Measurements from ENCODE around the gene PRKAG1.

GRCh38 chr12:48990552-48990951 lies 28.0 kb downstream of the PRKAG1 start:
- TF ChIP-seq, protein P1, sequence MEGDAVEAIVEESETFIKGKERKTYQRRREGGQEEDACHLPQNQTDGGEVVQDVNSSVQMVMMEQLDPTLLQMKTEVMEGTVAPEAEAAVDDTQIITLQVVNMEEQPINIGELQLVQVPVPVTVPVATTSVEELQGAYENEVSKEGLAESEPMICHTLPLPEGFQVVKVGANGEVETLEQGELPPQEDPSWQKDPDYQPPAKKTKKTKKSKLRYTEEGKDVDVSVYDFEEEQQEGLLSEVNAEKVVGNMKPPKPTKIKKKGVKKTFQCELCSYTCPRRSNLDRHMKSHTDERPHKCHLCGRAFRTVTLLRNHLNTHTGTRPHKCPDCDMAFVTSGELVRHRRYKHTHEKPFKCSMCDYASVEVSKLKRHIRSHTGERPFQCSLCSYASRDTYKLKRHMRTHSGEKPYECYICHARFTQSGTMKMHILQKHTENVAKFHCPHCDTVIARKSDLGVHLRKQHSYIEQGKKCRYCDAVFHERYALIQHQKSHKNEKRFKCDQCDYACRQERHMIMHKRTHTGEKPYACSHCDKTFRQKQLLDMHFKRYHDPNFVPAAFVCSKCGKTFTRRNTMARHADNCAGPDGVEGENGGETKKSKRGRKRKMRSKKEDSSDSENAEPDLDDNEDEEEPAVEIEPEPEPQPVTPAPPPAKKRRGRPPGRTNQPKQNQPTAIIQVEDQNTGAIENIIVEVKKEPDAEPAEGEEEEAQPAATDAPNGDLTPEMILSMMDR (IDR thresholded peaks at IDR 0.05; ENCODE audit: low read length), result no peak
- no peak for TF ChIP-seq EZH2 (IDR thresholded peaks at IDR 0.05; ENCODE audit: borderline replicate concordance, low read length)
